ENCODE measurements around the gene IVNS1ABP. TPM values are rescaled to one million over a fixed set of nuclear protein-coding genes. Genes with fewer than 3 reads are reported as not detected.
"Not testable (repeated sequence)": the region's sequence is repeated elsewhere in the genome, so short reads cannot be mapped to it uniquely, and the experiment has no call there.

Gene IVNS1ABP
- total RNA-seq, 5 donors from 2014 or later (not counting 1 experiment from before 2014, with no cell fraction given): 125 to 292 (median 136) TPM

GRCh38 chr1:185322636-185323035 lies 5.6 kb upstream of the IVNS1ABP start:
- no peaks in the 10 kb centered on the region for H3K36me3 ChIP-seq (ENCODE audit: control insufficient read depth in 2 of 2, extremely low read depth in 1 of 2, insufficient read depth in 1 of 2, low read length in 1 of 2)
- CTCF ChIA-PET: no interaction called here
- Mint-ChIP-seq H3K4me1 (peaks cover 8 to 16% (median 14%) of the 10 kb centered on the region in 3 donors), H3K27ac (no peak overlapping the region), H3K9me3 (no peaks in the 10 kb centered on the region), H3K4me3 (no peak overlapping the region), H3K36me3 (no peaks in the 10 kb centered on the region), H3K27me3 (no peaks in the 10 kb centered on the region)
- H3K27me3 ChIP-seq (replicated peaks in 1 of 2; ENCODE audit: control insufficient read depth in 2 of 2, extremely low read depth in 1 of 2, insufficient read depth in 2 of 2, low read length in 1 of 2): no peaks in the 10 kb centered on the region
- H3K4me3 ChIP-seq (ENCODE audit: control insufficient read depth in 1 of 2, extremely low read depth in 1 of 2, low read length in 1 of 2): no peak overlapping the region
- POLR2A ChIA-PET: no interaction called here
- DNase-seq (no peak), ATAC-seq (replicated peaks in 1 of 4) (no peak)
- H3K27ac ChIP-seq (ENCODE audit: low read length): no peak overlapping the region
- H3K9me3 ChIP-seq: no peaks in the 10 kb centered on the region
- peaks cover 0 to 6% of the 10 kb centered on the region in 2 experiments for H3K4me1 ChIP-seq (ENCODE audit: control insufficient read depth in 1 of 2, extremely low read depth in 1 of 2, insufficient read depth in 2 of 2, low read length in 2 of 2)
- WGBS (ENCODE audit: insufficient coverage): no CpG with 5 or more reads among the region's 2 CpGs

- H3K27me3 Mint-ChIP-seq; H3K4me1 ChIP-seq (ENCODE audit: control insufficient read depth in 1 of 2, extremely low read depth in 1 of 2, insufficient read depth in 2 of 2, low read length in 2 of 2); H3K27me3 ChIP-seq (replicated peaks in 1 of 2; ENCODE audit: control insufficient read depth in 2 of 2, extremely low read depth in 1 of 2, insufficient read depth in 2 of 2, low read length in 1 of 2); H3K9me3 Mint-ChIP-seq; H3K4me3 ChIP-seq (ENCODE audit: control insufficient read depth in 1 of 2, extremely low read depth in 1 of 2, low read length in 1 of 2); DNase-seq; H3K27ac Mint-ChIP-seq; H3K36me3 ChIP-seq (ENCODE audit: control insufficient read depth in 2 of 2, extremely low read depth in 1 of 2, insufficient read depth in 1 of 2, low read length in 1 of 2); H3K9me3 ChIP-seq; H3K4me3 Mint-ChIP-seq; CTCF ChIA-PET; H3K36me3 Mint-ChIP-seq; ATAC-seq (replicated peaks in 1 of 4); H3K27ac ChIP-seq (ENCODE audit: low read length): not testable (repeated sequence)
- POLR2A ChIA-PET: interaction anchor here in 1 of 2 donors (0.6 kb wide), 1 partner anchor 83 kb away, joined by 4 read pairs; no protein-coding TSS in a partner anchor
- H3K4me1 Mint-ChIP-seq: peaks cover 10 to 19% (median 17%) of the 10 kb centered on the region in 3 donors
- WGBS (ENCODE audit: insufficient coverage): 98% methylated on average over 27 of the region's 36 CpGs
Measured at GRCh38 chr1:185321653-185322221, 4.7 kb upstream of the IVNS1ABP start.

- H3K9me3 ChIP-seq; H3K4me3 Mint-ChIP-seq; H3K27ac Mint-ChIP-seq; H3K27me3 ChIP-seq (replicated peaks in 1 of 2; ENCODE audit: control insufficient read depth in 2 of 2, extremely low read depth in 1 of 2, insufficient read depth in 2 of 2, low read length in 1 of 2); H3K36me3 ChIP-seq (ENCODE audit: control insufficient read depth in 2 of 2, extremely low read depth in 1 of 2, insufficient read depth in 1 of 2, low read length in 1 of 2); H3K36me3 Mint-ChIP-seq; CTCF ChIA-PET; H3K27ac ChIP-seq (ENCODE audit: low read length); H3K4me1 ChIP-seq (ENCODE audit: control insufficient read depth in 1 of 2, extremely low read depth in 1 of 2, insufficient read depth in 2 of 2, low read length in 2 of 2); ATAC-seq (replicated peaks in 1 of 4); POLR2A ChIA-PET; H3K9me3 Mint-ChIP-seq; H3K4me3 ChIP-seq (ENCODE audit: control insufficient read depth in 1 of 2, extremely low read depth in 1 of 2, low read length in 1 of 2); H3K27me3 Mint-ChIP-seq; DNase-seq: not testable (repeated sequence)
- H3K4me1 Mint-ChIP-seq: peaks cover 10 to 19% (median 17%) of the 10 kb centered on the region in 3 donors
- 100% methylated on average over 2 of the region's 7 CpGs for WGBS (ENCODE audit: insufficient coverage)
Measured at GRCh38 chr1:185321104-185321503, 4.1 kb upstream of the IVNS1ABP start.

- WGBS (ENCODE audit: insufficient coverage): no CpG with 5 or more reads among the region's 1 CpG
- no peaks in the 10 kb centered on the region for H3K9me3 Mint-ChIP-seq
- H3K27me3 Mint-ChIP-seq: no peaks in the 10 kb centered on the region
- Histone ChIP-seq H3K9me3 (no peaks in the 10 kb centered on the region), H3K4me3 (ENCODE audit: control insufficient read depth in 1 of 2, extremely low read depth in 1 of 2, low read length in 1 of 2) (no peak overlapping the region), H3K4me1 (ENCODE audit: control insufficient read depth in 1 of 2, extremely low read depth in 1 of 2, insufficient read depth in 2 of 2, low read length in 2 of 2) (peaks cover 8 to 19% of the 10 kb centered on the region in 2 experiments), H3K27me3 (replicated peaks in 1 of 2; ENCODE audit: control insufficient read depth in 2 of 2, extremely low read depth in 1 of 2, insufficient read depth in 2 of 2, low read length in 1 of 2) (no peaks in the 10 kb centered on the region), H3K27ac (ENCODE audit: low read length) (no peak overlapping the region), H3K36me3 (ENCODE audit: control insufficient read depth in 2 of 2, extremely low read depth in 1 of 2, insufficient read depth in 1 of 2, low read length in 1 of 2) (peaks cover 0 to 4% of the 10 kb centered on the region in 2 donors)
- no peak overlapping the region for H3K4me3 Mint-ChIP-seq
- H3K4me1 Mint-ChIP-seq: peaks cover 29 to 36% (median 34%) of the 10 kb centered on the region in 3 donors
- no peak for ATAC-seq (replicated peaks in 1 of 4)
- peak overlapping the region; percentile 37 to 47 for H3K27ac Mint-ChIP-seq
- DNase-seq: no peak
- POLR2A ChIA-PET: interaction anchor here in 1 of 2 donors (2.5 kb wide), 1 partner anchor 19 kb away, joined by 23 read pairs; no protein-coding TSS in a partner anchor
- CTCF ChIA-PET: interaction anchor here (0.7 to 4.7 kb wide), 5 partner anchors 53 to 362 kb away, joined by 3 to 39 read pairs (median 9); no protein-coding TSS in a partner anchor
- peaks cover 5% of the 10 kb centered on the region for H3K36me3 Mint-ChIP-seq
Measured at GRCh38 chr1:185319139-185319475, 2.1 kb upstream of the IVNS1ABP start.

- H3K9me3 ChIP-seq: no peaks in the 10 kb centered on the region
- no peak for DNase-seq
- peak overlapping the region; percentile 95 to 96 (median 95) for H3K4me3 Mint-ChIP-seq
- WGBS (ENCODE audit: insufficient coverage): 71% methylated on average over 1 of the region's 10 CpGs
- no peak for ATAC-seq (replicated peaks in 1 of 4)
- H3K36me3 Mint-ChIP-seq: peaks cover 9% of the 10 kb centered on the region
- ChIA-PET POLR2A (interaction anchor here (0.7 to 3.9 kb wide), 7 partner anchors 19 to 249 kb away, joined by 3 to 102 read pairs (median 9); partner anchors contain the start of gene SWT1 (in 1 of the 2)), CTCF (interaction anchor here (0.5 to 4.7 kb wide), 16 partner anchors 11 to 363 kb away, joined by 3 to 39 read pairs (median 5); no protein-coding TSS in a partner anchor)
- no peaks in the 10 kb centered on the region for H3K27me3 Mint-ChIP-seq
- H3K4me3 ChIP-seq (ENCODE audit: control insufficient read depth in 1 of 2, extremely low read depth in 1 of 2, low read length in 1 of 2): no peak overlapping the region
- H3K36me3 ChIP-seq (ENCODE audit: control insufficient read depth in 2 of 2, extremely low read depth in 1 of 2, insufficient read depth in 1 of 2, low read length in 1 of 2): peaks cover 0 to 4% of the 10 kb centered on the region in 2 donors
- H3K27ac Mint-ChIP-seq: peak overlapping the region; percentile 98
- no peaks in the 10 kb centered on the region for H3K27me3 ChIP-seq (replicated peaks in 1 of 2; ENCODE audit: control insufficient read depth in 2 of 2, extremely low read depth in 1 of 2, insufficient read depth in 2 of 2, low read length in 1 of 2)
- H3K27ac ChIP-seq (ENCODE audit: low read length): peak overlapping the region; percentile 98
- peaks cover 8 to 23% of the 10 kb centered on the region in 2 experiments for H3K4me1 ChIP-seq (ENCODE audit: control insufficient read depth in 1 of 2, extremely low read depth in 1 of 2, insufficient read depth in 2 of 2, low read length in 2 of 2)
- H3K4me1 Mint-ChIP-seq: peaks cover 35 to 41% (median 39%) of the 10 kb centered on the region in 3 donors
- H3K9me3 Mint-ChIP-seq: no peaks in the 10 kb centered on the region
Measured at GRCh38 chr1:185318431-185319138, 1.5 kb upstream of the IVNS1ABP start.

- Histone ChIP-seq H3K4me3 (ENCODE audit: control insufficient read depth in 1 of 2, extremely low read depth in 1 of 2, low read length in 1 of 2) (peak overlapping the region; percentile 42 to 58), H3K4me1 (ENCODE audit: control insufficient read depth in 1 of 2, extremely low read depth in 1 of 2, insufficient read depth in 2 of 2, low read length in 2 of 2) (peaks cover 8 to 26% of the 10 kb centered on the region in 2 experiments), H3K27me3 (replicated peaks in 1 of 2; ENCODE audit: control insufficient read depth in 2 of 2, extremely low read depth in 1 of 2, insufficient read depth in 2 of 2, low read length in 1 of 2) (no peaks in the 10 kb centered on the region), H3K27ac (ENCODE audit: low read length) (peak overlapping the region; percentile 98), H3K36me3 (ENCODE audit: control insufficient read depth in 2 of 2, extremely low read depth in 1 of 2, insufficient read depth in 1 of 2, low read length in 1 of 2) (peaks cover 0 to 4% of the 10 kb centered on the region in 2 donors), H3K9me3 (no peaks in the 10 kb centered on the region)
- Mint-ChIP-seq H3K27ac (peak overlapping the region; percentile 98), H3K36me3 (peaks cover 9% of the 10 kb centered on the region), H3K27me3 (no peaks in the 10 kb centered on the region), H3K4me3 (peak overlapping the region; percentile 95 to 96 (median 95)), H3K4me1 (peaks cover 41 to 48% (median 46%) of the 10 kb centered on the region in 3 donors), H3K9me3 (no peaks in the 10 kb centered on the region)
- ATAC-seq (replicated peaks in 1 of 4) (peak; percentile 39 to 55 (median 52)), DNase-seq (peak in 33 of 35 experiments; percentile 49 to 84 (median 67))
- ChIA-PET CTCF (interaction anchor here (0.6 to 4.7 kb wide), 18 partner anchors 11 to 363 kb away, joined by 3 to 39 read pairs (median 4); no protein-coding TSS in a partner anchor), POLR2A (interaction anchor here (0.6 to 3.9 kb wide), 15 partner anchors 20 to 427 kb away, joined by 3 to 102 read pairs (median 5); partner anchors contain the start of gene SWT1 (in 1 of the 2))
- 25% methylated on average over 2 of the region's 11 CpGs for WGBS (ENCODE audit: insufficient coverage)
Measured at GRCh38 chr1:185317886-185318310, 855 bp upstream of the IVNS1ABP start.

Data from T-cell (primary cell).